BE2C (cell line): ENCODE data around the gene SERPINB4.
"Not testable (repeated sequence)": the region's sequence is repeated elsewhere in the genome, so short reads cannot be mapped to it uniquely, and the experiment has no call there.

Experiments used
- DNase-seq: peaks from one replicate; pipeline ENCODE4 v3.0.0-alpha.2; 2020
- H3K27me3 ChIP-seq: fragments of 250-450 bp; sonication (Bioruptor Pico); 2 replicates; pipeline ENCODE4 v1.5.1; 2020; ENCODE audit warnings: mild to moderate bottlenecking
- H3K36me3 ChIP-seq: fragments of 250-450 bp; sonication (Bioruptor Pico); 2 replicates; pipeline ENCODE4 v1.5.1; 2020; ENCODE audit warnings: mild to moderate bottlenecking
- H3K4me1 ChIP-seq: fragments of 250-450 bp; sonication (Bioruptor Pico); 2 replicates; pipeline ENCODE4 v1.5.1; 2020
- H3K4me3 ChIP-seq: 2 replicates; pipeline ENCODE4 v1.5.1; 2011; ENCODE audit warnings: low read depth, low read length
- H3K9me3 ChIP-seq: fragments of 250-450 bp; sonication (Bioruptor Pico); 2 replicates; pipeline ENCODE4 v1.5.1; 2020
- CTCF ChIP-seq: IDR thresholded peaks from 2 replicates; pipeline ENCODE4 v1.5.1; 2012; ENCODE audit warnings: mild to moderate bottlenecking, low read depth, low read length

Gene SERPINB4

DNA sequence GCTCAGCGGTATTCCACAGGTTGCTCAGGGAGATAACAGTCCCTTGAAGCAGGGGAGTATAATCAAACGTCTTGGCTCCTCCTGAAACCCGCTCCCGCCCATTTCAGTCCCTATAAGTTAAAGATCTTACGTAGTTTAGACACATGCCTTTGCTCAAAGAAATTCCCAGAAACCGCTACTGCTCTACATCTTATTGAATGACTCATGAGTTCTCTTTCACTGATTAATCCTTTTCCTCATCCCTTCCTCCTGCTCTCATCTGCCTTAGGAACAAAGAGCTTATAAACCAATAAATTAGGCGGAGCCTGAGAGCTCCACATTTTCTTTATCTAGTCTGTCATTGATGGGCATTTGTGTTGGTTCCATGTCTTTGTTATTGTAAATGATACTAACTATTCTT is 4.2 kb upstream of the SERPINB4 start:
- no peaks in the 10 kb centered on the region for H3K36me3 ChIP-seq
- no peak for TF ChIP-seq CTCF
- no peaks in the 10 kb centered on the region for H3K4me1 ChIP-seq
- no peaks in the 10 kb centered on the region for H3K9me3 ChIP-seq
- no peak for DNase-seq
- no peak overlapping the region for H3K4me3 ChIP-seq
- no peaks in the 10 kb centered on the region for H3K27me3 ChIP-seq

DNA sequence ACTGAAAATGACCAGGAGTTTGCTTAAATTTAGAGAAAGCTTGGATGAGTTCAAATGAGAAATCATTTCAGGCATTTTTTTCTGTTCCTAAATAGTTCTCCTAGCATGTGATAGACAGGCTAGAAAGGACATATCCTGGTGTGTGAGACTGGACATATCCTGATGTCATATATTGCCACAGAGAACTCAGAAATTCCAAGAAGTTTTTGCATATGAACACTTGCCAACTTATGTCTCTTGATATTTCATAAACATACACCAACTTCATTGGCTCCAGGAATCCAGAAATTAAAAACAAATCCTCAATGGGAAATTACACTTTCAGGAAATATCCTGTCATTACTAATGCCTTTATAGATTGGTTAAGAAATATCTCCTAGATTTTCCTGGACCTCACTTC is 2.9 kb upstream of the SERPINB4 start:
- H3K4me1 ChIP-seq, result no peaks in the 10 kb centered on the region
- H3K36me3 ChIP-seq, result no peaks in the 10 kb centered on the region
- H3K27me3 ChIP-seq, result no peaks in the 10 kb centered on the region
- no peak overlapping the region for H3K4me3 ChIP-seq
- no peak for DNase-seq
- H3K9me3 ChIP-seq, result no peaks in the 10 kb centered on the region
- TF ChIP-seq CTCF, result no peak

GRCh38 chr18:63644694-63645093 is 638 bp upstream of the SERPINB4 start:
- H3K27me3 ChIP-seq, DNase-seq, H3K9me3 ChIP-seq, H3K36me3 ChIP-seq, H3K4me1 ChIP-seq, H3K4me3 ChIP-seq: not testable (repeated sequence)

DNA sequence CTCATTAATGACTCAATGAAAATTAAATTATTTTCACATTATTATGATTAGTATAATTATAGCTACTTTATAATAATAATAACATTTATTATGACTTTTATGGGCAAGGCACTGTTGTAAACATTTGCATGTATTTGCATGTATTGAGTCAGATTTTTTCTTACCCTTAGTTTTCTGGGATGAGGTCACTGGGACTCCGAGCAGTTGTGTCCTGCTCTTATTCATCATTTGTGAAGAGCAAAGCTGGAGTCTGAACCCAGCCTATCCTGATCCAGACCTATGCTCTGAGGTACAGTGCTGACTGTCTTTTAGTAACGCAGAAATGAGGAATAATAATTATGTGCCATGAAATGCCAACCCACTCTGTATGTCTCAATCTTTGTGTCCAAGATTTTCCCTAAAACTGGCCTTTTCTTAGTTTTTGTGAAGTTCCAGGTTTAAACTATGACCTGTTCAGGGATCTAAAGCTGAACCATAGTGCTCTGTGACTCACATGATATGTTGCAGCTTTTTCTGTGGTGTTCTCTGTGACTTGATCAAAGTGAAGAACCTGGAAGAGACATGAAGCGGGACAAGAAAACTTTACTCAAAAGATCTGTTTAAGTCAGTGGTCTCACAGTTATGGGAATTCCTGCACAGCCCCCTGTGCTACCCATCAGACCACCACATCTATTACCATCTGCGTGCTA is 1.2 kb downstream of the SERPINB4 start:
- H3K9me3 ChIP-seq, H3K36me3 ChIP-seq, DNase-seq, H3K4me1 ChIP-seq, H3K4me3 ChIP-seq, H3K27me3 ChIP-seq: not testable (repeated sequence)

DNA sequence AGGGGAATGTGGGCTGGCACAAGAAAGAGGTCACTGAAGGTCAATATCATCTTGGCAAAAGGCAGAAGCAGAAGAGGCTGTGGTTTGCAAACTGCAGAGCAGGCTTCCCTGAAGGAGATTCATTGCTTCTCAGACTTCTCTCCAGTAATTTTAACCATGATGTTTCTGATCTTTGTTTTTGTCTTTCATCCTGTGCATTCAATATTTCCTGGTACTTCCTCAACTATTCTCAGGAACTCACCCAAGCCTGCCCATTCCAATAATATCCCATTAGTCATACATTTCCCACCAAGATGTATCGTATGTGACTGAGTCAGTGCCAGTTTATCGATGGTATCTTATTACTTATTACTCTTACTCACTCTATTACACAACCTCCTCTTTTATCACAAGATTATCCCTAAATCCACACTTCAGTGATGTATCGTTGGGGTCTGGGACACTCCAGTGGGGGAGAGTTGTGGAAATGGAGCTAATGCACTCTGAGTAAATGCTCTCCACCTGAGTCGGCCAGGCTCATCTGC is 2.8 kb downstream of the SERPINB4 start:
- not testable (repeated sequence) for DNase-seq, H3K4me1 ChIP-seq, H3K9me3 ChIP-seq, H3K4me3 ChIP-seq, H3K36me3 ChIP-seq, H3K27me3 ChIP-seq

DNA sequence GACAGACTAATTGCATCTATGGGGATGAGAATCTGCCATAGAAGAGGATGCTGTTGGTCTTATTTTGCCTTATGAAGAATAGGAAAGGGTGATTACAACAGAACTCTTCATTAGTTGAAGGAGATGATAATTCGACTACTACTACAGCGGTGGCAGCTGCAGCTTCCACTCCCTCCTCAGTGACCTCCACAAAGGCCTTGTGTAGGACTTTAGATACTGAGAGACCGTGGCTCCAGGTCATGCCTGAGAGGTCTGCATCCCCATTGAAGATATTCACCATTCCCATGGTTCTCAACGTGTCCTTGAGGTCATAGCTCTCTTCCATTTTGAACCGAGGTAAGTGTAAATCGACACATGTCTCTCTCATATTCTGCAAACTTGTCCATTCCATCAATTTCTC is 6.4 kb downstream of the SERPINB4 start:
- Histone ChIP-seq H3K9me3 (no peaks in the 10 kb centered on the region), H3K36me3 (no peaks in the 10 kb centered on the region), H3K4me1 (no peaks in the 10 kb centered on the region), H3K4me3 (no peak overlapping the region), H3K27me3 (no peaks in the 10 kb centered on the region)
- DNase-seq, result no peak
- TF ChIP-seq CTCF, result no peak

- no peak overlapping the region for H3K4me3 ChIP-seq
- H3K9me3 ChIP-seq, result no peaks in the 10 kb centered on the region
- H3K27me3 ChIP-seq, result no peaks in the 10 kb centered on the region
- no peaks in the 10 kb centered on the region for H3K36me3 ChIP-seq
- no peaks in the 10 kb centered on the region for H3K4me1 ChIP-seq
- no peak for TF ChIP-seq CTCF
- DNase-seq, result no peak
These were observed 16.2 kb downstream of the SERPINB4 start for GRCh38 chr18:63627819-63628218.

DNA sequence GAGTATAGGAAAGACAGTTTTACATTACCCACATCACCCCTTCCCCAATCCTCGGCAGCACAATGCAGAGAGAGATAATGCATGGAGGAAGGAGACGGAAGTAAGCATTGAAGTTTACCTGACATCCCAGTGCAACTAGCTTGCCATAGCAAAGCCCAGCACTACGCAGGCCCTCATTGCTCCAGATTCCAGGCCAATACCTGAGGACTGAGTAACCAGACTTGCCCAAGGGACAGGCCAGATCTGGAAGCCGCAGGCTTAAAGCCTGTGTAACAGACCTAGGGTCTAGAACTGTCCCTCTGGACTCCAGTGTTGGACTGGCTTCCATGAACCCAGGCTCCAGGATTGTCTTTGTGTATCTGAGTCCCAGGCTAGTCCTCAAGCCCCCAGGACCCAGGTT is 17.6 kb downstream of the SERPINB4 start:
- Histone ChIP-seq H3K9me3 (no peaks in the 10 kb centered on the region), H3K4me3 (no peak overlapping the region), H3K27me3 (no peaks in the 10 kb centered on the region), H3K4me1 (no peaks in the 10 kb centered on the region), H3K36me3 (no peaks in the 10 kb centered on the region)
- TF ChIP-seq CTCF, result no peak
- DNase-seq, result no peak
